ENCODE data around the gene FAM174B.

- TF ChIP-seq POLR2A (IDR thresholded peaks at IDR 0.05; ENCODE audit: low read length), result no peak
- no peak for TF ChIP-seq GATA1 (IDR thresholded peaks at IDR 0.05; ENCODE audit: low read depth, low read length)
Observed at GRCh38 chr15:92569778-92570177, 85.8 kb downstream of the FAM174B start.
